Measurements from ENCODE around the gene ELAPOR1. TPM values are rescaled to one million over a fixed set of nuclear protein-coding genes. Genes with fewer than 3 reads are reported as not detected.

The ELAPOR1 gene
- total and polyA plus RNA-seq, 2 donors (not counting 1 experiment from before 2014, with no cell fraction given): 0.17 to 0.76 TPM

DNA sequence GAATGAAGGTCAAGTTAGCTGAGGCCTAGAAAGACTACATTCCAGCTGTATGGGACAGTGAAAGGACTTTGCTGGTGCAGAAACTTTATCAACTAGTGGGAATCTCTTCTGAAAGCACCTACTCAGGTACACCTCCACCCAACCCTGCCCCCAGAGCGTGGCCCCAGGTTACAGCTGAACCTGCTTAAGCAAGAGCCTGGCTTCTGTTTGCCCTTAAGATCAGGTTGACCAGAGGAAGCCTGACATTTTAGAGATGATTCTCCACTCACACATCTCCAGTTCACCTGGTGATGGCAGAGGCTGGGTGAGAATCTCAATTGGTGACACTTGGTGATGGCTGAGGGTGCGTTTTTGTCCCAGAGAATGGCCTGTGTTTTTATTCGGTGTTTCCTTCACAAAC lies 24.0 kb downstream of the ELAPOR1 start:
- no peaks in the 10 kb centered on the region for H3K4me1 ChIP-seq (ENCODE audit: control insufficient read depth, extremely low read depth, insufficient read depth, low read length)
- no peaks in the 10 kb centered on the region for H3K79me2 ChIP-seq (ENCODE audit: control insufficient read depth, insufficient read depth, low read length)
- no peak overlapping the region for H3K4me3 ChIP-seq (replicated peaks in 1 of 4; ENCODE audit: control extremely low read depth in 1 of 4, insufficient read depth in 1 of 4, low read depth in 3 of 4, low read length in 4 of 4)
- no peak overlapping the region for H3K27ac ChIP-seq (ENCODE audit: insufficient read depth, low read length)
- no peaks in the 10 kb centered on the region for H3K9me3 ChIP-seq (ENCODE audit: control insufficient read depth, insufficient read depth, low read depth, low read length)
- H3K4me2 ChIP-seq (ENCODE audit: extremely low read depth, insufficient read depth, low read length): no peak overlapping the region
- TF ChIP-seq EZH2 (IDR thresholded peaks at IDR 0.05; ENCODE audit: low read length, missing control alignments): no peak
- TF ChIP-seq, protein P1, sequence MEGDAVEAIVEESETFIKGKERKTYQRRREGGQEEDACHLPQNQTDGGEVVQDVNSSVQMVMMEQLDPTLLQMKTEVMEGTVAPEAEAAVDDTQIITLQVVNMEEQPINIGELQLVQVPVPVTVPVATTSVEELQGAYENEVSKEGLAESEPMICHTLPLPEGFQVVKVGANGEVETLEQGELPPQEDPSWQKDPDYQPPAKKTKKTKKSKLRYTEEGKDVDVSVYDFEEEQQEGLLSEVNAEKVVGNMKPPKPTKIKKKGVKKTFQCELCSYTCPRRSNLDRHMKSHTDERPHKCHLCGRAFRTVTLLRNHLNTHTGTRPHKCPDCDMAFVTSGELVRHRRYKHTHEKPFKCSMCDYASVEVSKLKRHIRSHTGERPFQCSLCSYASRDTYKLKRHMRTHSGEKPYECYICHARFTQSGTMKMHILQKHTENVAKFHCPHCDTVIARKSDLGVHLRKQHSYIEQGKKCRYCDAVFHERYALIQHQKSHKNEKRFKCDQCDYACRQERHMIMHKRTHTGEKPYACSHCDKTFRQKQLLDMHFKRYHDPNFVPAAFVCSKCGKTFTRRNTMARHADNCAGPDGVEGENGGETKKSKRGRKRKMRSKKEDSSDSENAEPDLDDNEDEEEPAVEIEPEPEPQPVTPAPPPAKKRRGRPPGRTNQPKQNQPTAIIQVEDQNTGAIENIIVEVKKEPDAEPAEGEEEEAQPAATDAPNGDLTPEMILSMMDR (conservative IDR thresholded peaks at IDR 0.05 in 1 of 2, IDR thresholded peaks at IDR 0.05 in 1 of 2; ENCODE audit: low read depth in 1 of 2, low read length in 2 of 2): no peak
- H3K36me3 ChIP-seq (ENCODE audit: control insufficient read depth, insufficient read depth, low read length): no peaks in the 10 kb centered on the region
- no peak overlapping the region for H3K9ac ChIP-seq (ENCODE audit: insufficient read depth, low read length)
- no peaks in the 10 kb centered on the region for H3K27me3 ChIP-seq (ENCODE audit: control insufficient read depth, insufficient read depth, low read length)
- no peak overlapping the region for H2AFZ ChIP-seq (ENCODE audit: low read length)
- DNase-seq (ENCODE audit: low read depth in 2 of 2): no peak
- H4K20me1 ChIP-seq (ENCODE audit: control insufficient read depth, extremely low read depth, insufficient read depth, low read length): no peaks in the 10 kb centered on the region

DNA sequence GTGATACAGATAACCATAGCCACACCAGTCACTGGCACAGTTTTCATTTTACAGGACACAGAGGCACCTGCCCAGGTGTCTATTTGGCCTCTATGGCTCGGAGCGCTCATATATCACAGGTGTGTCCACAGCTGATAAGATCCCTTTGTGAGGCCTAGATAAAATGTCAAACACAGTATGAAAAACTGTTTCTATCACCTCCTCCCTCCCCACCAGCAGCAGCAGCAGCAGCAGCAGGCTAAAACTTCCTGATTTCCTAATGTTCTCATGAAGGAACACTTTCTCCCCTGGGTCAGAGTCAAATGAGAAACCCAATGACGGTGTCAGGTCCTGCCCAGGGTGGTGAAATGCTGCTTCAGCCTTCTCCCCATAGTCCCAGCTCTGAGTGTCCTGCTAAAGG lies 24.4 kb downstream of the ELAPOR1 start:
- no peak overlapping the region for H3K4me3 ChIP-seq (replicated peaks in 1 of 4; ENCODE audit: control extremely low read depth in 1 of 4, insufficient read depth in 1 of 4, low read depth in 3 of 4, low read length in 4 of 4)
- H3K36me3 ChIP-seq (ENCODE audit: control insufficient read depth, insufficient read depth, low read length): no peaks in the 10 kb centered on the region
- H3K27me3 ChIP-seq (ENCODE audit: control insufficient read depth, insufficient read depth, low read length): no peaks in the 10 kb centered on the region
- H3K9ac ChIP-seq (ENCODE audit: insufficient read depth, low read length): no peak overlapping the region
- DNase-seq (ENCODE audit: low read depth in 2 of 2): no peak
- no peaks in the 10 kb centered on the region for H3K79me2 ChIP-seq (ENCODE audit: control insufficient read depth, insufficient read depth, low read length)
- H2AFZ ChIP-seq (ENCODE audit: low read length): no peak overlapping the region
- TF ChIP-seq, protein P1 (conservative IDR thresholded peaks at IDR 0.05 in 1 of 2, IDR thresholded peaks at IDR 0.05 in 1 of 2; ENCODE audit: low read depth in 1 of 2, low read length in 2 of 2): no peak
- TF ChIP-seq EZH2 (IDR thresholded peaks at IDR 0.05; ENCODE audit: low read length, missing control alignments): no peak
- H3K9me3 ChIP-seq (ENCODE audit: control insufficient read depth, insufficient read depth, low read depth, low read length): no peaks in the 10 kb centered on the region
- no peaks in the 10 kb centered on the region for H4K20me1 ChIP-seq (ENCODE audit: control insufficient read depth, extremely low read depth, insufficient read depth, low read length)
- H3K4me2 ChIP-seq (ENCODE audit: extremely low read depth, insufficient read depth, low read length): no peak overlapping the region
- H3K27ac ChIP-seq (ENCODE audit: insufficient read depth, low read length): no peak overlapping the region
- no peaks in the 10 kb centered on the region for H3K4me1 ChIP-seq (ENCODE audit: control insufficient read depth, extremely low read depth, insufficient read depth, low read length)

DNA sequence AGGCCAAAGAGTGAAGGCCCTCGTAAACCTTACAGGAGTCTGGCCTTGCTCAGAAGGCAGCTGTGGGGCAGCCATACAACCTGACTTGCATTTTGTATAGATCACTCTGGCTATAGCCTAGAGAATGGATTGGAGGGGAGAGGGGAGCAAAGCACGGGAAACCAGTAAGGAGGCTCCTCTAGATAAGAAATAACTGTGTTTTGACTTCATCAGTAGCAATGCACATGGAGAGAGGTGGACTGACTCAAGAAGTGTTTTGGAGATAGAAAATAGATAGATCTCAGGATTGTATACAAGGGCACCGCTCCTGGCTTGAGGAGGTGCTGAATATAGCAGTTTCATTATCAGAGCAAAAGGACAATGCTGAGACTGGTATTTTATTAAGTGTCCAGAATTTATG lies 26.5 kb downstream of the ELAPOR1 start:
- DNase-seq (ENCODE audit: low read depth in 2 of 2): no peak
- H3K9me3 ChIP-seq (ENCODE audit: control insufficient read depth, insufficient read depth, low read depth, low read length): no peaks in the 10 kb centered on the region
- no peak overlapping the region for H2AFZ ChIP-seq (ENCODE audit: low read length)
- H3K4me2 ChIP-seq (ENCODE audit: extremely low read depth, insufficient read depth, low read length): no peak overlapping the region
- H3K4me3 ChIP-seq (replicated peaks in 1 of 4; ENCODE audit: control extremely low read depth in 1 of 4, insufficient read depth in 1 of 4, low read depth in 3 of 4, low read length in 4 of 4): no peak overlapping the region
- H3K79me2 ChIP-seq (ENCODE audit: control insufficient read depth, insufficient read depth, low read length): no peaks in the 10 kb centered on the region
- no peaks in the 10 kb centered on the region for H3K4me1 ChIP-seq (ENCODE audit: control insufficient read depth, extremely low read depth, insufficient read depth, low read length)
- TF ChIP-seq, protein P1 (conservative IDR thresholded peaks at IDR 0.05 in 1 of 2, IDR thresholded peaks at IDR 0.05 in 1 of 2; ENCODE audit: low read depth in 1 of 2, low read length in 2 of 2): no peak
- TF ChIP-seq EZH2 (IDR thresholded peaks at IDR 0.05; ENCODE audit: low read length, missing control alignments): no peak
- H3K36me3 ChIP-seq (ENCODE audit: control insufficient read depth, insufficient read depth, low read length): no peaks in the 10 kb centered on the region
- H3K27ac ChIP-seq (ENCODE audit: insufficient read depth, low read length): no peak overlapping the region
- H3K27me3 ChIP-seq (ENCODE audit: control insufficient read depth, insufficient read depth, low read length): no peaks in the 10 kb centered on the region
- H3K9ac ChIP-seq (ENCODE audit: insufficient read depth, low read length): no peak overlapping the region
- no peaks in the 10 kb centered on the region for H4K20me1 ChIP-seq (ENCODE audit: control insufficient read depth, extremely low read depth, insufficient read depth, low read length)
